Metanephros (tissue), 1 donor: ENCODE measurements around the gene MTLN. TPM values are rescaled to one million over a fixed set of nuclear protein-coding genes. Genes with fewer than 3 reads are reported as not detected.

ENCODE experiments used
- total RNA-seq: library from RNA; depleted of rRNA; stranded (reverse); fragments of >200 nt; gene quantifications from one replicate; pipeline ENCODE4 v1.2.3, GENCODE V29; 2014

MTLN gene
- 53.3 TPM for total RNA-seq

GRCh38 chr2:110211938-110212858 is at the start of gene MTLN:
TSS of gene MTLN (minus strand) at chr2:110212547. CDS start at chr2:110212525, 22 bp downstream.

DNA sequence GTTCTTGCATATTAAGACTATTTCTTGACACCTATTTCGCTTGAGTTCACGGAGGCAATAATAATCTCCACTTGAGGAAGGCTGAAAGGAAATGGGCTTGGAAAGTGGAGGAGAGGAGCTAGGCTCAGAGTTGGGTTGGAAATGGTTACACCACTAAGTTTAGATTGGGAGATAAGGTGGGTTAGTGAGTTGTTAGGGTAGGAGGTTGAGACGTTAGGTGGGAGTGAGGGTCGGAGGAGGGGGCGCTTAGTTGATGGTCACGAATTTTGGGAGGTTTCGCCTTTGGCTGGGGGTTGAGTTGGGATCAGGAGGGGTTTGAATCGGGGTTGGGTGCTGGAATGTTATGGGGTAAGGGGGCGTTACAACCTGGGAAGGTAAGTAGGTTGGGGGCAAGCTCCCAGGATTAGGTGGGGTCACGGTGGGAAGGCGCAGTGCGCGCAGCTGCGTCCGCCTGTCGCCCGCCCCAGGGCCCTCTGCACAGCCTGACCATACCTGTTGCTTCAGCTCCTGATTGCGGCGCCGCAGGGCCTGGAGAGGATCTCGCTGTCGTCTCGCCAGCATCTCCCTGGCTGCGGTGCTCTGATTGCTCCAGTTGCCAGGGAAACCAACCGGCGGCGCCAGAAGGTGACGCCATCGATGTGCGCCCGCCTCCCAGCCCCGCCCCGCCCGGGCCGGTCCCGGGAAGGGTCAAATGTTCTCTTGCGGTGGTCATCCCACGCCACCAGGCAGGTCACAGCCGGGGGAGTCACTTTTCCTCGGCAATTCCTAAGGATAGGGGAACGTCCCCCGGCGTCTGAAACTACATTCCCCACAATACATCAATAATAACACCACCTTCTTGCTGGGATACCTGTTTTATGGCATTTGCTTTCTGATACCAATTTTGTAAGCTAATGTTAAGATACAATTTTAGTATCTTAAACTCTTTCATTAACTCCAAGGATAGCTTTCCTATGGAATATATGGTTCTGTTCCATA is 7.7 kb downstream of the MTLN start, which contains the start of gene NPHP1:
Gene NPHP1 (minus strand): TSS at position 606 of the 978 bp plus-strand sequence. CDS start 45 bp downstream, at position 561.

Other genes starting within 250 kb of the MTLN start
- gene MALL, start 96.7 kb downstream of the MTLN start, total RNA-seq = 11.5 TPM
- 8.3 TPM for gene NPHP1, start 7.5 kb downstream of the MTLN start, total RNA-seq